A673 (cell line): ENCODE data around the gene SDHAF3. TPM values are rescaled to one million over a fixed set of nuclear protein-coding genes. Genes with fewer than 3 reads are reported as not detected.
"Not testable (repeated sequence)": the region's sequence is repeated elsewhere in the genome, so short reads cannot be mapped to it uniquely, and the experiment has no call there.

Source experiments
- BruUV-seq: library from RNA; stranded (reverse); fragments of 400-500 nt; replicated peaks from 2 replicates; lab custom pipeline; 2021; lab: Mats Ljungman, UMichigan
- CTCF ChIA-PET: fragments of 300-600 bp; sonication (Branson Sonifier 250); formaldehyde crosslinking; loops from one replicate; lab custom pipeline; 2022; ENCODE audit warnings: antibody characterized with exemption; lab: Charles Lee
- POLR2A ChIA-PET: fragments of 300-600 bp; sonication (Branson Sonifier 250); formaldehyde crosslinking; loops from one replicate; lab custom pipeline; 2022; ENCODE audit warnings: antibody characterized with exemption; ENCODE audit not compliant: low non-redundant PET; lab: Charles Lee
- DNase-seq: peaks from one replicate; pipeline ENCODE4 v3.0.0-alpha.2; 2015; ENCODE audit warnings: low spot score
- H3K27ac ChIP-seq: fragments of 200-600 bp; sonication (generic); 2 replicates; pipeline ENCODE4 v1.5.1; 2016; ENCODE audit warnings: mixed run types, low read depth, mild to moderate bottlenecking, mixed read lengths, antibody characterized with exemption, low read length; ENCODE audit not compliant: poor library complexity, severe bottlenecking
- H3K27me3 ChIP-seq: fragments of 200-600 bp; sonication (generic); replicated peaks from 2 replicates; pipeline ENCODE4 v1.6.1; 2017; ENCODE audit warnings: mixed run types, low read depth, mild to moderate bottlenecking, mixed read lengths, antibody characterized with exemption, low read length; ENCODE audit not compliant: insufficient read depth, poor library complexity
- H3K36me3 ChIP-seq: fragments of 200-600 bp; sonication (generic); 2 replicates; pipeline ENCODE4 v1.6.1; 2016; ENCODE audit warnings: mixed run types, mild to moderate bottlenecking, mixed read lengths, antibody characterized with exemption, low read length; ENCODE audit not compliant: insufficient read depth, poor library complexity, severe bottlenecking
- H3K4me1 ChIP-seq: fragments of 200-600 bp; sonication (generic); 2 replicates; pipeline ENCODE4 v1.6.1; 2017; ENCODE audit warnings: mixed run types, mild to moderate bottlenecking, mixed read lengths, antibody characterized with exemption, low read length; ENCODE audit not compliant: insufficient read depth, poor library complexity, severe bottlenecking
- H3K4me3 ChIP-seq: fragments of 200-600 bp; sonication (generic); 2 replicates; pipeline ENCODE4 v1.5.1; 2016; ENCODE audit warnings: low read depth, mixed run types, mild to moderate bottlenecking, mixed read lengths, low read length; ENCODE audit not compliant: poor library complexity, severe bottlenecking
- H3K9me3 ChIP-seq: fragments of 200-600 bp; sonication (generic); 2 replicates; pipeline ENCODE4 v1.6.1; 2016; ENCODE audit warnings: mixed run types, low read depth, mild to moderate bottlenecking, mixed read lengths, antibody characterized with exemption, low read length; ENCODE audit not compliant: poor library complexity, severe bottlenecking
- CTCF ChIP-seq: fragments of 300-800, 200-600 bp; sonication (generic); conservative IDR thresholded peaks from 2 replicates; pipeline ENCODE4 v1.5.1; 2017; ENCODE audit warnings: low read depth, mild to moderate bottlenecking, antibody characterized with exemption, low read length, moderate library complexity, mixed read lengths
- EZH2 ChIP-seq: fragments of 200-600 bp; sonication (generic); IDR thresholded peaks from 2 replicates; pipeline ENCODE4 v1.6.1; 2017; ENCODE audit warnings: borderline replicate concordance, low read depth, mild to moderate bottlenecking, mixed read lengths, antibody characterized with exemption, low read length; ENCODE audit not compliant: poor library complexity, severe bottlenecking
- intact Hi-C: fragments of 100-400 bp; cut with micrococcal nuclease; formaldehyde crosslinking; loops from one replicate; pipeline ENCODE4 v1.10.0; 2022; ENCODE audit not compliant: unreplicated experiment
- total RNA-seq: library from RNA; stranded (reverse); gene quantifications from 2 replicates; pipeline ENCODE4 v1.2.3, GENCODE V29; 2021

The SDHAF3 gene
- total RNA-seq, 1 experiment from 2014 or later: 29.7 TPM

GRCh38 chr7:97179454-97180104 lies 62.1 kb downstream of the SDHAF3 start:
- peak; percentile 78 for DNase-seq
- H3K9me3 ChIP-seq: no peaks in the 10 kb centered on the region
- H3K27me3 ChIP-seq: no peaks in the 10 kb centered on the region
- no TSS peak for BruUV-seq
- CTCF ChIA-PET: interaction anchor here (0.6 to 1.0 kb wide), 4 partner anchors 75 to 1219 kb away, joined by 3 to 7 read pairs (median 4); no protein-coding TSS in a partner anchor
- no peaks in the 10 kb centered on the region for H3K4me1 ChIP-seq
- H3K27ac ChIP-seq: no peak overlapping the region
- H3K4me3 ChIP-seq: no peak overlapping the region
- intact Hi-C loops: loop anchor here (1.0 to 5.0 kb wide), 2 partner anchors 75 to 1262 kb away; no protein-coding TSS in a partner anchor
- TF ChIP-seq EZH2: no peak
- TF ChIP-seq CTCF: peak; percentile 82
- H3K36me3 ChIP-seq: no peaks in the 10 kb centered on the region
- POLR2A ChIA-PET: no interaction called here

DNA sequence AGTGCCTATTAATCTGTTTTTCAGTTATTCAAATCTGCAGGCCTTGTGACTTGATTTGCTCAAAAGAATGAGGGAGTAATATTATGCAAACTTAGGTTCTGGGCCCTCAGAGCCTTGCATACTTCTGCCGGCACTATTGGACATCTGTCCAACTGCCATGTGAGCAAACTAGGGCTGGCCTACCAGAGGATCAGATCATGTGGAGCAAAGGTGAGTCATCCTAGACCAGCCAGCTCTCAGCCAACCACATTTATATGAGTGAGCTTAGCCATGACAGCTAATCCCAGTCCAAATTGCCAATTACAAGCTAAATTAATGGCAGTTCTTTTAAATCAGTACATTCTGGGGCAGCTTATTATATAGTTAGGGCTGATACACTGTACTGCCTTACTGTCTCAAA lies 69.6 kb downstream of the SDHAF3 start:
- peak; percentile 19 for DNase-seq
- no peaks in the 10 kb centered on the region for H3K4me1 ChIP-seq
- ChIA-PET CTCF (no interaction called here), POLR2A (no interaction called here)
- BruUV-seq: no TSS peak
- no peaks in the 10 kb centered on the region for H3K36me3 ChIP-seq
- no peak overlapping the region for H3K4me3 ChIP-seq
- no peak overlapping the region for H3K27ac ChIP-seq
- TF ChIP-seq CTCF (no peak), EZH2 (no peak)
- H3K9me3 ChIP-seq: no peaks in the 10 kb centered on the region
- H3K27me3 ChIP-seq: no peaks in the 10 kb centered on the region
- intact Hi-C loops: no loop called here

DNA sequence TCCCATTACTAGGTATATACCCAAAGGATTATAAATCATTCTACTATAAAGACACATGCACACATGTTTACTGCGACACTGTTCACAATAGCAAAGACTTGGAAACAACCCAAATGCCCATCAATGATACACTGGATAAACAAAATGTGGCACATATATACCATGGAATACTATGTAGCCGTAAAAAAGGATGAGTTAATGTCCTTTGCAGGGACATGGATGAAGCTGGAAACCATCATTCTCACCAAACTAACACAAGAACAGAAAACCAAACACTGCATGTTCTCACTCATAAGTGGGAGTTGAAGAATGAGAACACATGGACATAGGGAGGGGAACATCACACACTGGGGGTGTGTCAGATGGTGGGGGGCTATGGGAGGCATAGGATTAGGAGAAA lies 78.7 kb downstream of the SDHAF3 start:
- POLR2A ChIA-PET, BruUV-seq: not testable (repeated sequence)

DNA sequence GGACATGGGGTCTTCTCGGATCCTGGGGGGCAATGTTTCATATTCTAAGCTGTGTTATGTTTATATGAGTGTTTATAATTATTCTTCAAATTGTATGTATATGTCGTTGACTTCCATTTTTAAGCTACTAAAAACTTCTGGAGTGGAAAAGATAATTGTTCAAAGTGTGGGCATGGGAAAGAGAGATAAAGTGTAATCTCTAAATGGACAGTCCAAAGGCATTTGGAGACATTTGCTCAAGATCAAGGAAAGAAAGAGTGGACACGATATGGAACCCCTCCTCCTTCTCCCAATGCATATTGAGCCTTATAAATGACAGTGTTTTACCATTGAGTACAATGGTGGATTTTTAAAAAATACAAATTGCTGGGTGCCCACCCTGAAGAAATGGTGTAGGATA lies 81.1 kb downstream of the SDHAF3 start:
- no peak for DNase-seq
- no peaks in the 10 kb centered on the region for H3K27me3 ChIP-seq
- no peak overlapping the region for H3K27ac ChIP-seq
- no peaks in the 10 kb centered on the region for H3K36me3 ChIP-seq
- no peaks in the 10 kb centered on the region for H3K4me1 ChIP-seq
- no peak for TF ChIP-seq EZH2
- H3K9me3 ChIP-seq: no peaks in the 10 kb centered on the region
- CTCF ChIA-PET: interaction anchor here (0.6 kb wide), 1 partner anchor 212 kb away, joined by 4 read pairs; no protein-coding TSS in a partner anchor
- POLR2A ChIA-PET: no interaction called here
- H3K4me3 ChIP-seq: no peak overlapping the region
- no TSS peak for BruUV-seq
- intact Hi-C loops: no loop called here

More for the DNA sequence above, 78.7 kb downstream of the SDHAF3 start:
- H3K27me3 ChIP-seq, intact Hi-C loops, H3K9me3 ChIP-seq, DNase-seq, H3K4me1 ChIP-seq, H3K4me3 ChIP-seq, H3K27ac ChIP-seq, H3K36me3 ChIP-seq, CTCF ChIA-PET: not testable (repeated sequence)
